Measurements from ENCODE around the gene MAGEL2.
"Not testable (repeated sequence)": the region's sequence is repeated elsewhere in the genome, so short reads cannot be mapped to it uniquely, and the experiment has no call there.

Gene MAGEL2

GRCh38 chr15:23606226-23606625 lies 41.4 kb downstream of the MAGEL2 start:
- DNase-seq (ENCODE audit: low spot score): no peak

- no peak for DNase-seq (ENCODE audit: low spot score)
Observed at GRCh38 chr15:23602124-23602523, 45.5 kb downstream of the MAGEL2 start.

GRCh38 chr15:23599053-23599452 lies 48.6 kb downstream of the MAGEL2 start:
- DNase-seq (ENCODE audit: low spot score): no peak

- DNase-seq (ENCODE audit: low spot score): not testable (repeated sequence)
Observed at GRCh38 chr15:23597278-23597677, 50.4 kb downstream of the MAGEL2 start.

DNA sequence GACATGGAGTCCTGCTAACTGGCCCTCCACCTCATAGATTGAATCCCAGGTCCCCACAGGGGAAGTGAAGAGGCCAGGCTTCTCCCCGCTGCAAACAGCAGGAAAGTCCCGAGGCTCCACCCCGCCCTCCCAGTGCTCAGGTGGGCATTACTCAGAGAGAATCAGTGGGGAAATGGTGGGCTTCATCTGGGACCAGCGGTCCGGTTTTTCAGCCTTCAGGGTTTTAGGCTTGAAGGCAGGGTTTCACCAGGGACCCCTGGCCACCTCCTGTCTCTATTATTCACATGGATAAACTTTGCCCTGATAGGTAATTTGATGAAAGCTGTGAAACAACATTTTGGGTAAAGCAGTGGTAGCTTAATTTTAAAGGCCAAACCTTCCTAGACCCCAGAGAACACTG lies 50.9 kb downstream of the MAGEL2 start:
- DNase-seq (ENCODE audit: low spot score): no peak

DNA sequence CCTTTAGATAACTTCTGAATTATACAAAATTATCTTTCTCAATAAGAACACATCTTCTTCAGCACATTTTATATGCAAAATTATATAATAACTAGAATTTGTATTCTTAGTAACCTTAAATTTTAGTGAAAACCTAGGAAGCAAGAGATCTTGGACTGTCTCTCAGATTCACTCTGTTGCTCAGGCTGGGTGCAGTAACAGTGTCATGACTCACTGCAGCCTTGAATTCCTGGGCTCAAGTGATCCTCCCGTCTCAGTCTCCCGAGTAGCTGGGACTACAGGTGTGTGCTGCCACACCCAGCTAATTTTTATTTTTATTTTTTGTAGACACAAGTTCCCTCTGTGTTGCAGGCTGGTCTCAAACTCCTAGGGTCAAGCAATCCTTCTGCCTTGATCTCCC lies 52.3 kb downstream of the MAGEL2 start:
- DNase-seq (ENCODE audit: low spot score): no peak

- no peak for DNase-seq (ENCODE audit: low spot score)
Observed at GRCh38 chr15:23594252-23594770, 53.4 kb downstream of the MAGEL2 start.

Data from Ammon's horn (tissue), 1 donor.